HG03469 (cell line): Measurements from ENCODE around the gene TCOF1.

Experiments used
- ATAC-seq: cut with Tn5 transposase; IDR thresholded peaks from one replicate; pipeline ENCODE4 v1.9.1; 2021; ENCODE audit warnings: mild to moderate bottlenecking, moderate library complexity, moderate number of reproducible peaks; ENCODE audit not compliant: unreplicated experiment

TCOF1 gene

DNA sequence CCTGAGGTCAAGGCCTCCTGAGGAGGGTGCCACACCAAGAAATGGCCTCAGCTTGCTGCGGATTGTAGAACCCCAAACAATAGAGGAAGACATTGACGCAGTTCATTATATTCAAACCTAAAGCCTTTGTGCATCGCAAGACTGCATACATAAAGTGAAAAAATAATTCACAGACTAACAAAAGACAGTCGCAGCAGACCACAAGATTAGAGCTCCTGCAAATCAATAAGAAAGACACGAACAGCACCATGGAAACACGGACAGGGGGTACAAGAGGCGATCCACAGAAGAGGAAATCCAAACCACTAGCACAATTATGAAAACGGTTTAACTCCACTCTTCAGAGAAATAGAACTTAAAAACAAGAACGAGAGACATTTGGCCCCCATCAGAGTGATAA lies 10.0 kb upstream of the TCOF1 start:
- ATAC-seq, result no peak

DNA sequence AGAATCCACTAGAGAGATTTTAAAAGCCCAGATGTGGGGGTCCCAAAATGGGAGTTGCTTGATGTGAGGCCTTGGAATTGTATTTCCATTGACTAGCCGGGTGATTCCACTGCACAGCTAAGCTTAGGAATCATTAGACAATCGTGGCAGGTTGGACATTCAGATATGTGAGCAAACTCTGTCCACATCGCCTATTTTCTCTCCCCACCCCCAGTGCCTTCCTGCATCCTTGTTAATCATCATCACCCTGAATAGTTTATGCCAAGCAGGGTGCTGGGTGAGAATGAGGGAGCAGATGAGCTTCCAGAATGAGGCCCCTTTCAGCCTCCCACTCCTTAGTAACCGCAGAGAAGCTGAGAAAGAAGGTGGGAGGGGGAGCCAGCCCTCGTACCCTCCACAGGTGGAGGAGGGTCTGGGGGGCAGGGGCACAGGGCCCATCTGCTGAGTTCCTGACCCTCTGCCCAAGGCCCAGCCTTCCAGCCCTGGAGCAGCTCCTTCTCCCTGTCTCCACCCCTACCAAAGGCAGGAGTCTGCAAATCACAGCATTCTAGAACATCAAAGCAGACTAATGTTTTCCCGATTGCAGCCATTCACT lies 7.7 kb upstream of the TCOF1 start:
- no peak for ATAC-seq

DNA sequence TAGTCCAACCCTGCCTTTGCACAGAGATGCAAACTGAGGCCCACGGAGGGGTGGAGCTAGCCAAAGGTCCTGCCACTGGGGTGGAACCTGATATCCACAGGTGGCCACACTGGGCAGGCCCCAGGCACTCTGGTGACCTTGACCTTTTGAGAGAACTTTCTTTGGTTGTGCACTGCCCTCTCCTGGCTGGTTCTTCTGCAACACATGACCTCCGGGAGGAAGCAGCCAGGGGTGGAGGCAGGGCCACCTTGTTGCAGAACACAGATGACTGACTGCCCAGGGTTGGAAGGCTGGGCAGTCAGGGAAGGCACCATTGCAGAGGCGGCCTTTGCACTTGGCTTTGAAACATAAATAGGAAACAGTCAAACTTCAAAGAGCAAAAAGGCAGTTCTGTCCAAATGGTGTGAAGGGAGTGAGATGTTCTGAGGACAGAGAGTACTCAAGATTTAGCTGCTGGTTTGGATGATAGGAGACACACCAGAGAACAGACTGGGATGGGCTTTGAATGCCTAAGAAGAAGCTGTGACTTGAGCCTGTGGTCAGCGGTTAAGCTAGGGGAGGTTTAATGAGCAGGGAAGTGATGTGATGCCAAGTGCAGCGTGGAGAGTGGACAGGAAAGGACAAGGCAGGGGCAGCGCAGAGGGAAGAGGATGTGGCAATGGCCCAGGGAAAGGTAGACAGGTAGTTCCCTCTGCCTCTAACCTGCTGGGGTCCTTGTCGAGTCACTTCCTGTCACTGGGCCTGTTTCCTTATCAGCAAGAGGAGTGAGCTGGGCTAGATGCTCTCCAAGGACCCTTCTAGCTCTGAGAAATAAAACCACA lies 6.8 kb upstream of the TCOF1 start:
- ATAC-seq, result peak; percentile 85

DNA sequence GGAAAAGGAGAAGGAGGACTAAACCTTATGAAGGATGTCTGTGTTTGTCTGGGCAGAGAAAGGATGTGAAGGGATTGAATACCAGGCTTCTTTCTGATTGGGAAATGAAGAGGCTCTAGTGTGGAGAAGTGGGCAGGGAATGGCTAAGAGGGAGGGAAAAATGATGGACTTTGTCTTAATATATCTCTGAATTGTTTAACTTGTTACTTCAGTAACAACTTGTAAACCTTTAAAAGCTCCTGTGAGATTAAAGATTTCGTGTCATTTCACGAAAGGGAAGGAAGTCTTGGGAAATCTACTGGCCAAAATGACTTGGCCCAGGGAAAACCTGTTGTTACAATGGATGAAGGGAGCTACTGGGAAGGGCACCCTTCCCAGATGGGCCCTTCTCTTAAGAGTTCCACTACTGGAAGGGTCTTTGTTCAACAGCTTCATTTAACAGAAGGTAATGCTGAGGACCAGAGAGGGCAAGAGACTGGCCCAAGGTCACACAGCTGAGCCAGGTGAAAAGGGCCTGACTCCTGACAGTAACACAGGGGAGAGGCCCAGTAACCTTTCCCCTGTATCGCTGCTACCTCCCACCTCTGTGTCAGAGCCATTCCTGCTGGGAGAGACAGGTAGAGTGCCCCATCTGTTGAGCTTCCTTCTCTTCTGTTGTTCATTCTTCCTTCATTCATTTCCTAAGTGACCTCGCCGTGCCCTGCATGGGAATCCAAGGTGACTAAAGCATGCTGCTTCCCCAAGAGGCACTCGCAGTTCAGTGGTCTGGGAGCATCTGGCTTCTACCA lies 5.1 kb upstream of the TCOF1 start:
- ATAC-seq, result no peak

DNA sequence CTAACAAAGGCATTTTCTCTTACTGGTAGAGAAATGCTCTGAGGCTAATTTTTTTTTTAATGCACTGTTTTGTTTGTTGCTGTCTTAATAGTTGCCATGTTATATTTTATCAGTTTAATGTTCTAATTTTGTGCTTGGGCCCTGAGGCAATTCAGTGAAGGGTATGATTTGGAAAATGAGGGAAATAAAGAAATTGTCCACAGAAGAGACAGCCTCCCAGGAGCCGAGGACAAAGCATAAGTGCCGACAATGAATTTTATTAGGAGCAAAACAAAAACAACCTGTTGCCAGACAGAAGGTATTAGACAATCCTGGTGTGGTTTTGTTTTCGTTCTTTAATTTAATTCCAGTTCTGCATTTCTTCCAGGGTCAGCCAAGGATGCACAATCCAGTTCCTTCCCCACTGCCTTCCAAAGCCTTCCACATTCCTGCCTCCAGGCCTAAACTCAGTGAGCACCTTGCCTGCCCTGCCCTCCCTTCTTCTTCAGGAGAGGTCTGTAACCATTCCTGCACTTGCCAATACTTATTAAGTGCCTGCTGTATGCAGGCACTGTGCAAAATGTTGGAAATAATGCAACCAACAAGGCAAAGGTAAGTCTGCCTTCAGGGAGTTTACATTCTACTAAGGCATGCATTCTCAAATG lies 4.3 kb upstream of the TCOF1 start:
- ATAC-seq, result no peak

DNA sequence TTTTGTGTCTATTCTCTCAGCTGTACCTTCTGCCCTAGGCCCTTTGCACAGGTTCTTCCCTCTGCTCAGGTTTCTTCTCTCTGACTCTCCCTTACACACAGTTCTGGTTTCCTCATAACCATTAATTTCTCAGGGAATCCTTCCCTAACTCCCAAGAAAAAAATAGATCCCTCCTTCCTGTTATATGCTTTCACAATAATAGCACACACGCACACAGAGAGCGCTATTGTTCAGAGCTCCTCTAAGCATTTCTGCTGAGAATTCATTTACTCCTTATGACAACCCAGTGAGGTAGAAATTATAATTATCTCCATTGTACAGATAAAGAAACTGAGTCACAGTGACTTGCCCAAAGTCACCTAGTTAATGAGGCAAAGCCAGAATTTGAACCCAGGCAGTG lies 1.7 kb upstream of the TCOF1 start:
- ATAC-seq, result no peak

DNA sequence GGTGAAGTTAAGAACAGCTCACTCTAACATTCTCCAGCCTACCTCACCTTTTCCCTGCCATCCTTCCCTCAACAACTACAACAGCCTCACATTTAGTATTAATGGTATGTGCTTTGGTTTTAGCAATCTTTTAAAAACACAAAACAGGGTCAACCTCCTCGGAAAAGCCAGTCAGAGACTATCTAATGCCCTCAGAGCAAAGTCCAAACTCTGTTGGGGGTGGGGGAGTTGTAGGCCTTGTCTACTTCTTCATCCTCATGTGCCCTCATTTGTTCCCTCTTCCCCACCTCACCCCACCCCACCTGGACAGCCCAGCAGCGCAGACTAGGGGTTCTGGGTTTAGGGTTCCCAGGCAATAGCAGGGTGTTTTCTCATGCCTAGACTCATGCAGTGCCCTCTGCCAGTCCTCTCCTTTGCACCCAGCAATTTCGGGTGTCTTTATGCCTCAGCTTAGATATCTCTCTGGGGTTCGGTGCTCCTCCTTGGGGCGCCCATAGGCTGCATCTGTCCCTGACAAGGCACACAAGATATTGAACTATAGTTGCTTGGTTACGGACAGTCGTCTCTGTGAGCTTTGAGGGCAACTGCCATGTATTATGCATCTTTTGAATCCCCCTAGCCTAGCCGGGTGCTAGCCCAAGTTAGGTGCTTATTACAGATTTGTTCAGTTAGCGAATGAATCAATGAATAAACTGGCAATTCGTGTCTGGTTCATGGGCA lies 762 bp upstream of the TCOF1 start:
- no peak for ATAC-seq

DNA sequence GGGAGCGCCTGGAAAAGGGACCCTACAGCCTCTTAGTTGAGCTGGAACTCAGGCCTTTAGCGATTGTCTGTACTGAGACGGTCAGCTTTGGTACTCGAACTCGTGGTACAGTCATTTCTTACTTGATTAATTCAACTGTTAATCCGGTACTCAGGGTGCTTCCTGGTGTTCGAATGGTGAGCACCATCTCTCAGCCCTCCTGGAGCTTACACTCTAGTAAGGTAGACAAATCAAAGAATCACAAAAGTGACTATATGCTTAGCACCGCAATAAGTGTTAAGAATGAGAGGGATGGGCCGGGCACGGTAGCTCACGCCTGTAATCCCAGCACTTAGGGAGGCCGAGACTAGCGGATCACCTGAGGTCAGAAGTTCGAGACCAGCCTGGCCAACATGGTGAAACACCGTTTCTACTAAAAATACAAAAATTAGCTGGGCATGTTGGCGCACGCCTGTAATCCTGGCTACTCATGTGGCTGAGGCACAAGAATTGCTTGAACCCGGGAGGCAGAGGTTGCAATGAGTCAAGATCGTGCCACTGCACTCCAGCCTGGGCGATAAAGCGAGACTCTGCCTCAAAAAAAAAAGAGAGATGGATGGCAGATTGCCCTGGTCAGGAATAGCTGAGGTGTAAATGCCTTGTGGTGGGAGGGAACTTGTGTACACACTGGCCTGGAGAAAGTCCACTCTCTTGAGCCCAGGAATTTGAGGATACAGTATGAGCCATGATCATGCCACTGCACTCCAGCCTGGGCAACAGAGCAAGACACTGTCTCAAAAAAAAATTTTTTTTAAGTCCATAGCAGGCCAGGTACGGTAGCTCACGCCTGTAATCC lies 981 bp downstream of the TCOF1 start:
- no peak for ATAC-seq

DNA sequence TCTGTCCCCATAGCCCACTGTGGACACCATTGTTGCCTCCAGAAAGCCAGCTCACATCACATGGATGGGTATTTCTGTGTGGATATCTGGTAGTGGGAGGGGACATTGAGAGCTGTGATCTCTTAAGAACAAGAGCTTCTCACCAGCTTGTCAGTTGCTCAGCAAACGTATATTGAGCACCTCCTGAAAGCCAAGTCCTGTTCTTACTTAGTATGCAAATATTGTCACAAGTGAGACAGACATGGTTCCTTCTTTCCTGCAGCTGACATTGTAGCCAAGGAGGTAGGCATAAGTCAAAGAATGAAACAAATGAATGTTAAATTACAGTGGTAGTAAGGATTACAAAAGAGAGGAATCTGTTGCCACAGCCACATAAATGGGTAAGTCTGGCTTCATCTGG lies 3.8 kb downstream of the TCOF1 start:
- no peak for ATAC-seq

DNA sequence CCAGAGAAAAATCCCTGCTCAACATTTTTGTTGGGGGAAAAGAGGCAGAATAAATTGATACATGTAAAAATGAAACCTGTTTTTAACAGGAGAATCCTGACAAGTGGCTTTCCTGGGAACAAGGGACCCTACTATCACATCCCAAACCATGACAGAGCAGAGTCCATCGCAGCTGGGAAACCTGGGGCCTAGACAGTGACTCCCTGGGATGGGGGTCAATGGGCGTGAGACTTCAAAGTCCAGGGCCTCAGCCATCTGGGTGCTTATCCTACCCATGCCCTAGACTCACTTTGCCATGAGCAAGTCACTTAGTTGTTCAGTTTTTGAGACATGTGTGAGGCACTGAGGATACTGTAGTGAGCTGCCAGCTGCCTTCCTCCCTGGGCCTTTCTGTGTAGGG lies 5.7 kb downstream of the TCOF1 start:
- ATAC-seq, result no peak

DNA sequence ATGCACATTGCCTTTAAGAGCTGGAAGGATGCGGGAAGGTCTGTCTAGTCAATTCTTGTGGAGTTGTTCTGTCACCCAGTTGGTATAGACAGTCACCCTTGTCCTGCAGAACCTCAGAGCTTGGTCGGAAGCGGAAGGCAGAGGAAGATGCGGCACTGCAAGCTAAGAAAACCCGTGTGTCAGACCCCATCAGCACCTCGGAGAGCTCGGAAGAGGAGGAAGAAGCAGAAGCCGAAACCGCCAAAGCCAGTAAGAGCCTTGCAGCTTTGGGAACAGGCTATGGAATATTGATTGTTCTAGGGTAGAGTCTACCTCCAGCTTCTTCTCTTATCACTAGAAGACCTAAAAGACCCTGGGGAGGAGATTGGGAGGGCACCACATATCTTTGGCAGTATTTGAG lies 6.5 kb downstream of the TCOF1 start:
- ATAC-seq, result no peak

DNA sequence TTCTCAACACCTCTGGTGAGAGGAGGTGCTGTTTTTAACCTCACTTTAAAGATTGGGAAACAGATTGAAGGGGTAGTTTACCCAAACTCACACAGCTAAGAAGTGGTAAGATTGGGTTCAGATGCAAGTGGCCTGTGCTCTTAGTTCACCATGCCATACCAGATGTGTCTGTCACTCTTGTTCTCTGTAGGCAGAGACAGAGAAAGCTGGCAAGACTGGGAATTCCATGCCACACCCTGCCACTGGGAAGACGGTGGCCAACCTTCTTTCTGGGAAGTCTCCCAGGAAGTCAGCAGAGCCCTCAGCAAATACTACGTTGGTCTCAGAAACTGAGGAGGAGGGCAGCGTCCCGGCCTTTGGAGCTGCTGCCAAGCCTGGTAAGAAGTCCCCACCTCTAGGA lies 11.0 kb downstream of the TCOF1 start:
- no peak for ATAC-seq

DNA sequence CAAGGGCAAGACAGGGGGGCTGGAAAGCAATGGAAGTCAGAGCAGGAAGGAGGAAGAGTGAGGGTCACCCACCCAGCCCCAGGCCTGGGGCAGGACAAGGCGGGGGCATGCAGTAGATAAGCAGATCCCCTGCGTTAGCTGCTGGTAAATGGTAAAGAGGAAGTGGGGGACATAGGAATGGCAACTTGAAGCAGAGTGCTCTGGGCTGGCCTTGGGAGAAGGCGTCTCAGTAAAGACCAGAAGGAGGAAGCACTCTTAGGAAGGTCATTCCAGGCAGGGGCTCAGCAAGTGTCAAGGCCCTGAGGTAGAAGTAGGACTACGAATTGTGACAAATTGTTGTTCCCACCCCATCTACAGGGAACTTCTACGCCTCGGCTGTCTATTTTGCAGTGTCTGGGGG lies 15.1 kb downstream of the TCOF1 start:
- ATAC-seq, result no peak

DNA sequence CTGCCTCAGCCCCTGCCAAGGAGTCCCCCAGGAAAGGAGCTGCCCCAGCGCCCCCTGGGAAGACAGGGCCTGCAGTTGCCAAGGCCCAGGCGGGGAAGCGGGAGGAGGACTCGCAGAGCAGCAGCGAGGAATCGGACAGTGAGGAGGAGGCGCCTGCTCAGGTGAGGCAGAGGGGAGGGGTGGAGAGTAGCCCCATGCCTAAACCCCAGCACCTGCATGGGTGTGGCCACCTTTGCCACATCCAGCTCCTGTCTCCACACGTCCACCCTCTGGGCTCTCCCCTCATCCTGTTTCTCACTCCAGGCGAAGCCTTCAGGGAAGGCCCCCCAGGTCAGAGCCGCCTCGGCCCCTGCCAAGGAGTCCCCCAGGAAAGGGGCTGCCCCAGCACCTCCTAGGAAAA lies 17.2 kb downstream of the TCOF1 start:
- ATAC-seq, result no peak

DNA sequence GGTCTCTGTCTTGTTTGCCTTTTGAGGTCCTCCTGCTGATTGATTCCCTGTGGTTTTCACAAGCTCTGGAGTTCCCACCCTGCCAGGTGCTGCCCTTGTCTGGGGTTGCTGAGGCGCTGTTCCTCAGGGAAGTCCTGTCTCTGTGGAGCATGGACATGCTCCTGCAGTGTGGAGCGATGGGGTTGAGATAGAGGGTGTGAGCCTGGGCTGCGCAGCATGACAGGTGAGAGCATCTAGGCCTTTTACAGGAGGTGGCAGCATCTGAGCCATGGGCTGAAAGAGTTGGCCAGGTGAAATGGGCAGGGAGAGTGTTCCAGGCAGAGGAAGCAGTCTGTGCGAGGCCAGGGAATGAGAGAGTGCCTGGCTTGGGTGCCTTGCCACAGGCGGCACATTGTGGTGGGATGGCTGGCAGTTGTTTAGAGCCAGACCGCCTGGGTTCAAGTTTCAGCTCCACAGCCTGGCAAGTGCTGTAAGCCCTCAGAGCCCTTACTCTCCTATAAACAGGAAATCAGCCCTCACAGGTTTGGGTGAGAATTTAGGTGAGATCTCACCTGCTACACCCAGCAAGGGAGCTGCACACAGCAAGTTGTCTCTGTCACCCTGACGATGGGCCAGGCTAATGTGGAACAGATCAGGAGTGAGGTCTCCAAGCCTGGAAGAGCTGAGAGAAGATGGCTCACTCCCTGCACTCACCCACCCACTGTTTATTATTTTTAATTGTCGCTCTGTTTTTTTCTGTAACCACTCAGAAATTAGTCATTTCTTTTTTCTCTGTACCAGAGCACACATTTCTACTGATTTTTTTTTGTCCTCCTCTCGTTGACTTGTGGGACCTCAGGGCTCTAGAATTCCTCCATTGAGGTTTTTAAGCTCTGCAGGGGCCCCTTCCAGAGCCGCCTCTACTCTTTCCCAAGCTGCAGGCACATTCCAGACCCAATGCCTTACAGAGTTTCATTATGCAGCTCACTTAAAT lies 19.6 kb downstream of the TCOF1 start:
- no peak for ATAC-seq

DNA sequence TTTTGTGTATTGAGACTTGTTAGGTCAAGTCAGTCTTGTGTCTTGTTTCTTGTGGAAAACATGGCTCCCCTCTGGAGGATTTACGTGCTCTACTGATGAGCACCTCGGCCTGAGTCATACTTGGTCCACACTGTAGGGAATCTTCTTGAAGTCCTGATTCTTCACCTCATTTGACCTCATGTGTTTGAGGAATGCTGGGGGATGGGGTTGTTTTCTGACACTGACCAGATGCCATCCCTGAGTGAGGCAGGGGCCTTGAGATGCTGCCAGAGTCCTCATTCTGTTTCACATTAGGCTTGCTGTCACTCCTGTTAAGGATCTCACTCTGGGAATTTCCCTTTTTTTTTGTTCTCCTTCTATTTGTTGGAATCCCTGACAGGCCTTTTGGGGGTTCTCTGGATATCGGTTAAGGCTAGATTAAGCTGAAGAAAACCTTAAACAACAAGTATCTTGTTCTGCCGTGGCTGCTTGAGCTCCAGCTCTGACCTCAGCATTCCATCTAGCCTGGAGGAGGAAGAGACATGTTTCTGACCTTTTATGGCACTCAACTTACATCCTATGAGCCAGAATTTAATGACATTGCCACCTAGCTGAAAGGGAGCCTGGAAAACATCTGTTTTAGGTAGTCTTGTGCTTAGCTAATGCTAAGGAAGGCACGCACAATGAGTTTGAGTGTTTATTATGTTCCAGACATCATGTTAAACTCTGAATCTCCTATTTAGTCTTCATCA lies 20.6 kb downstream of the TCOF1 start:
- ATAC-seq, result no peak

DNA sequence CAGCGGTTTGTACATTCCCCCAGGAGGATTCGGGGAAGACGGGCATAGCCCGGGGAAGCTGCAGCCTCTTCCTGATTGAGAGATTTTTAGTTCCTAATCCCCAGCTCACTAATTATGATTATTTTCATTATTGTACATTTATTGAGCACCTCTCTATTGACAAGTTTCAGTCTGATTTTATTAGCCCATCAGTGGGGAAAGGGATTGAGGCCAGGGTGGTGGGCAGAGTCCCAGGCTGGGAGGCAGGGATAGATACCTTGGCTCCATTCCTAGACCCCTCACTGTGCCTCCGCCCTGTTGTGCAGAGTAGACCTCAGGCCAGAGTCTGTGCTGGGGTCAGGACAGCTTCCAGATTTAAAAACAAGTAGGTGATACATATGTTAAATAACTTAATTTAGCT lies 27.2 kb downstream of the TCOF1 start:
- no peak for ATAC-seq
